Suprapubic skin (tissue), 3 donors: Measurements from ENCODE around the gene LTC4S.

Experiments
- CTCF ChIP-seq, 2 donors: fragments of 200-600 bp in 1 of 2; fragments of 450-650 bp in 1 of 2; sonication (generic) in 1 of 2; IDR thresholded peaks; one replicate each; pipeline ENCODE4 v1.5.1; 2016 to 2019; ENCODE audit warnings: antibody characterized with exemption in 2 of 2, mild to moderate bottlenecking in 1 of 2, moderate library complexity in 1 of 2
- POLR2A ChIP-seq, 2 donors: fragments of 450-650 bp; IDR thresholded peaks; one replicate each; pipeline ENCODE4 v1.6.1; 2017; ENCODE audit warnings: antibody characterized with exemption in 2 of 2, mild to moderate bottlenecking in 2 of 2, moderate library complexity in 2 of 2

GRCh38 chr5:179821298-179822058 is 27.7 kb downstream of the LTC4S start:
- no peak for TF ChIP-seq CTCF (IDR thresholded peaks at IDR 0.05)
- peak in 1 of 2 donors; percentile 91 for TF ChIP-seq POLR2A (IDR thresholded peaks at IDR 0.05)
